ENCODE measurements around the gene MORF4L1. TPM values are rescaled to one million over a fixed set of nuclear protein-coding genes. Genes with fewer than 3 reads are reported as not detected.

Gene MORF4L1
- total RNA-seq, 1 donor from 2014 or later, result 330 TPM

DNA sequence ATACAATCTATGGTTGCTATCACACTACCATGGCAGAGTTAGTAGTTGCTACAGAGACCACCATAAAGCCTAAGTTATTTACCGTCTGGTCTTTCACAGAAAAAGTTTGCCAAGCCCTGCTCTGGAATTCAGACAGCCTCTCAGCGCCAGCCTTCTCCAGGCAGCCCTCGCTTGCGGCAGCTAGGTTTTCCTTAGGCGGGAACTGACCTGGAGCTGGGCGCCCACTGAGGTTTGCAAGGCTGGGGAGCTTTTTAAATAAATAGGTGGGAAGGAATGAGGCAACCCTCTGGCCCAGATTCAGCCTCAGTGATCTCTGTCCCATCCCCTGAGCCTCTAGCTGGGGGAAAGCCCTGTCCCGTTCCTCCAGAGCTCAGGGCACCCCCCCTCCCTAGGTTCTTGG, 71.0 kb downstream of the MORF4L1 start:
- DNase-seq (ENCODE audit: low spot score), result no peak

GRCh38 chr15:78944202-78944625, 71.5 kb downstream of the MORF4L1 start:
- DNase-seq (ENCODE audit: low spot score), result no peak

GRCh38 chr15:78944669-78945407, 72.1 kb downstream of the MORF4L1 start, which contains the start of gene CTSH:
CTSH (minus strand) TSS chr15:78945046; CDS start chr15:78944981, 65 bp downstream.
- peak; percentile 93 for DNase-seq (ENCODE audit: low spot score)

DNA sequence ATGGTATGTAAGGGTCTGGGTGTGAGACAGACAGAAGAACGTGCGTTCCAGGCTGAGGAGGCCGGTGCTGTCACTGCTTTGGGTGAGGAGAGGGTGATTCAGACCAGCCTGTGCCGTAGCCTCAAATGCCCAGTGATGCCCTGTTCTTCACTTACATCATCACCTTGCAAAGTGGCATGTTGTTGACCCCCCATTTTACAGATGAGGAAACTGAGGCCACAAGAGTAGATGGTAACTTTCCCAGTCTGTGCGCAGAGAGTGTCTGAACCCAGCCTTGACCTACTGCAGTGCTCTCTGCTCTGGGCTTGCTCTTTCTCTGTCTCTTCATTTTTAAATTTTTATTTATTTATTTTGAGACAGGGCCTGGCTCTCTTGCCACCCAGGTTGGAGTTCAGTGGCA, 73.8 kb downstream of the MORF4L1 start:
- no peak for DNase-seq (ENCODE audit: low spot score)

- DNase-seq (ENCODE audit: low spot score), result no peak
These were observed 74.8 kb downstream of the MORF4L1 start for GRCh38 chr15:78947506-78947905.

Other genes starting within 250 kb of the MORF4L1 start
- not detected for gene CHRNB4, start 231.7 kb upstream of the MORF4L1 start, total RNA-seq
- gene ADAMTS7, start 61.4 kb upstream of the MORF4L1 start, total RNA-seq, result 13.2 TPM
- 67.9 TPM for gene CTSH, start 72.2 kb downstream of the MORF4L1 start, total RNA-seq
- gene RASGRF1, start 217.9 kb downstream of the MORF4L1 start, total RNA-seq, result not detected